Endothelial cell of umbilical vein (primary cell): ENCODE data around the gene F2RL2. TPM values are rescaled to one million over a fixed set of nuclear protein-coding genes. Genes with fewer than 3 reads are reported as not detected.
"Not testable (repeated sequence)": the region's sequence is repeated elsewhere in the genome, so short reads cannot be mapped to it uniquely, and the experiment has no call there.

ENCODE experiments used
- BruUV-seq: library from RNA; stranded (reverse); fragments of 400-500 nt; replicated peaks from 2 replicates; lab custom pipeline; 2021; lab: Mats Ljungman, UMichigan
- CTCF ChIA-PET: fragments of 300-600, 350-600 bp; sonication (Branson Sonifier 250); formaldehyde crosslinking; loops from one replicate; lab custom pipeline; 2021; ENCODE audit warnings: antibody characterized with exemption, inconsistent platforms; lab: Charles Lee
- POLR2A ChIA-PET: fragments of 300-600, 350-600 bp; sonication (Branson Sonifier 250); formaldehyde crosslinking; loops from one replicate; lab custom pipeline; 2021; ENCODE audit warnings: antibody characterized with exemption, inconsistent platforms; lab: Charles Lee
- DNase-seq: peaks from one replicate; pipeline ENCODE4 v3.0.0-alpha.2; 2011; ENCODE audit warnings: low read depth, low spot score
- FAIRE-seq: peaks from 2 replicates; lab custom pipeline; 2011; peaks lifted over from hg19 to GRCh38; lab: Jason Lieb, UNC
- H2AFZ ChIP-seq: 2 replicates; pipeline ENCODE4 v1.6.0; 2012; ENCODE audit warnings: low read depth, low read length, control low read depth, inconsistent platforms
- H3K27ac ChIP-seq: 2 replicates; pipeline ENCODE4 v1.5.1; 2011; ENCODE audit warnings: low read depth, mild to moderate bottlenecking, control low read depth, low read length, moderate library complexity; ENCODE audit not compliant: insufficient read depth
- H3K27me3 ChIP-seq, 2 experiments: 2 replicates each; pipeline versions ENCODE4 v1.6.0 to v1.6.1; 2011; ENCODE audit warnings: low read length in 2 of 2, mixed read lengths in 1 of 2; ENCODE audit not compliant: control insufficient read depth in 2 of 2, insufficient read depth in 2 of 2
- H3K36me3 ChIP-seq, 2 experiments: 2 replicates in 1 of 2; 3 replicates in 1 of 2; pipeline ENCODE4 v1.5.1; 2011; ENCODE audit warnings: low read length in 2 of 2, mild to moderate bottlenecking in 1 of 2, moderate library complexity in 1 of 2; ENCODE audit not compliant: control insufficient read depth in 2 of 2, insufficient read depth in 2 of 2; ENCODE audit errors: extremely low read depth in 1 of 2
- H3K4me1 ChIP-seq: 3 replicates; pipeline ENCODE4 v1.5.1; 2011; ENCODE audit warnings: mild to moderate bottlenecking, low read length; ENCODE audit not compliant: control insufficient read depth, insufficient read depth; ENCODE audit errors: extremely low read depth
- H3K4me2 ChIP-seq: 2 replicates; pipeline ENCODE4 v1.6.1; 2011; ENCODE audit warnings: low read length, control low read depth, mixed read lengths; ENCODE audit not compliant: insufficient read depth
- H3K4me3 ChIP-seq, 3 experiments: fragments of 200-600 bp in 1 of 3; sonication (generic), shearing (Covaris generic) in 1 of 3; replicated peaks in 1 of 3; 2 replicates each; pipeline ENCODE4 v1.5.1; 2011 to 2016; ENCODE audit warnings: control low read depth in 3 of 3, low read length in 3 of 3, mild to moderate bottlenecking in 2 of 3, inconsistent platforms in 1 of 3, low read depth in 1 of 3, moderate library complexity in 1 of 3; ENCODE audit not compliant: insufficient read depth in 1 of 3
- H3K79me2 ChIP-seq: 2 replicates; pipeline ENCODE4 v1.6.0; 2012; ENCODE audit warnings: low read length, inconsistent platforms; ENCODE audit not compliant: control insufficient read depth, insufficient read depth
- H3K9ac ChIP-seq: replicated peaks from 2 replicates; pipeline ENCODE3; 2011; ENCODE audit warnings: low read length, control low read depth; ENCODE audit not compliant: insufficient read depth; ENCODE audit errors: extremely low read depth
- H3K9me1 ChIP-seq: replicated peaks from 3 replicates; pipeline ENCODE4 v1.6.0; 2011; ENCODE audit warnings: mild to moderate bottlenecking, low read length; ENCODE audit not compliant: control insufficient read depth, insufficient read depth; ENCODE audit errors: extremely low read depth
- H3K9me3 ChIP-seq: replicated peaks from 2 replicates; pipeline ENCODE4 v1.5.1; 2012; ENCODE audit warnings: low read length, inconsistent platforms; ENCODE audit not compliant: control insufficient read depth, insufficient read depth
- H4K20me1 ChIP-seq: replicated peaks from 2 replicates; pipeline ENCODE3; 2011; ENCODE audit warnings: mild to moderate bottlenecking, low read length; ENCODE audit not compliant: control insufficient read depth, insufficient read depth; ENCODE audit errors: extremely low read depth
- FOS ChIP-seq: IDR thresholded peaks from 2 replicates; pipeline ENCODE4 v1.6.1; 2011; ENCODE audit warnings: mild to moderate bottlenecking, low read length, moderate library complexity, borderline replicate concordance; ENCODE audit not compliant: insufficient read depth
- GATA2 ChIP-seq: IDR thresholded peaks from 2 replicates; pipeline ENCODE4 v1.7.0; 2011; ENCODE audit warnings: low read depth, mild to moderate bottlenecking, moderate library complexity, mixed read lengths, low read length; ENCODE audit not compliant: insufficient read length, insufficient read depth
- JUN ChIP-seq: IDR thresholded peaks from 2 replicates; pipeline ENCODE4 v1.6.1; 2011; ENCODE audit warnings: borderline replicate concordance, low read depth; ENCODE audit not compliant: insufficient read length, insufficient read depth
- MYC ChIP-seq: IDR thresholded peaks from one replicate; pipeline ENCODE4 v1.6.1; 2011; ENCODE audit warnings: mild to moderate bottlenecking, low read depth, low read length
- POLR2A ChIP-seq: IDR thresholded peaks from 2 replicates; pipeline ENCODE4 v1.6.1; 2012; ENCODE audit warnings: low read depth, mild to moderate bottlenecking, control low read depth, low read length
- POLR2AphosphoS5 ChIP-seq: IDR thresholded peaks from 2 replicates; pipeline ENCODE4 v1.6.1; 2012; ENCODE audit warnings: low read depth, mild to moderate bottlenecking, control low read depth, low read length, moderate library complexity; ENCODE audit not compliant: insufficient read depth
- dilution Hi-C: fragments of 300-500 bp; cut with MboI; formaldehyde crosslinking; loops from one replicate; pipeline ENCODE4 v1.15.0; 2019; ENCODE audit warnings: low sequenced_read_pairs; ENCODE audit not compliant: extremely low pct_ligation_motif_present
- intact Hi-C: fragments of 100-400 bp; cut with micrococcal nuclease; formaldehyde crosslinking; loops from one replicate; pipeline ENCODE4 v1.10.0; 2022
- polyA plus RNA-seq, 4 experiments: library from polyadenylated mRNA; depleted of rRNA in 3 of 4; stranded (reverse) in 3 of 4; unstranded in 1 of 4; fragments of >200 nt; gene quantifications; 2 replicates each; pipeline versions ENCODE4 v1.2.1 to v1.2.3, GENCODE V29; 2011 to 2012; ENCODE audit warnings: missing spikeins in 1 of 4
- total RNA-seq: library from RNA; stranded (reverse); gene quantifications from 2 replicates; pipeline ENCODE4 v1.2.3, GENCODE V29; 2021
- TF ChIP-seq, protein P1 (sequence below): IDR thresholded peaks from 2 replicates; pipeline ENCODE4 v1.6.1; 2011; ENCODE audit not compliant: insufficient read depth, insufficient read length
- TF ChIP-seq, protein P2 (sequence below), 2 donors: IDR thresholded peaks; 1 replicate in 1 of 2; 2 replicates in 1 of 2; pipeline ENCODE4 v1.5.1; 2011; ENCODE audit warnings: low read length in 2 of 2, mild to moderate bottlenecking in 2 of 2, moderate library complexity in 2 of 2, control low read depth in 1 of 2, inconsistent platforms in 1 of 2, low read depth in 1 of 2; ENCODE audit not compliant: insufficient read depth in 1 of 2; ENCODE audit errors: extremely low read depth in 1 of 2

Gene F2RL2
- total and polyA plus RNA-seq, 2 donors (not counting 3 experiments of a cell fraction or from before 2014, with no cell fraction given) = 19.8 to 33.3 TPM

DNA sequence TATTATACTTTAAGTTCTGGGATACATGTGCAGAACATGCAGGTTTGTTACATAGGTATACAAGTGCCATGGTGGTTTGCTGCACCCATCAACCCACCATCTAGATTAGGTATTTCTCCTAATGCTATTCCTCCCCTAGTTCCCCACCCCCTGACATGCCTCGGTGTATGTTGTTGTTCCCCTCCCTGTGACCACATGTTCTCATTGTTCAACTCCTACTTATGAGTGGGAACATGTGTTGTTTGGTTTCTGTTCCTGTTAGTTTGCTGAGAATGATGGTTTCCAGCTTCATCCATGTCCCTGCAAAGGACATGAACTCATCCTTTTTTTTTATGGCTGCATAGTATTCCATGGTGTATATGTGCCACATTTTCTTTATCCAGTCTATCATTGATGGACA lies 19.2 kb downstream of the F2RL2 start:
- H3K27me3 ChIP-seq, FAIRE-seq, DNase-seq, BruUV-seq, H3K9me1 ChIP-seq, H3K4me3 ChIP-seq, H3K36me3 ChIP-seq, H4K20me1 ChIP-seq, POLR2A ChIA-PET, H3K4me2 ChIP-seq, H3K4me1 ChIP-seq, H3K9me3 ChIP-seq, H3K9ac ChIP-seq, H3K27ac ChIP-seq, dilution Hi-C loops, H3K79me2 ChIP-seq, H2AFZ ChIP-seq: not testable (repeated sequence)
- CTCF ChIA-PET = interaction anchor here (1.0 to 7.3 kb wide), 2 partner anchors 171 kb away, joined by 6 to 391 read pairs; no protein-coding TSS in a partner anchor
- intact Hi-C loops = loop anchor here (5.0 kb wide), 1 partner anchor 263 kb away; no protein-coding TSS in a partner anchor

DNA sequence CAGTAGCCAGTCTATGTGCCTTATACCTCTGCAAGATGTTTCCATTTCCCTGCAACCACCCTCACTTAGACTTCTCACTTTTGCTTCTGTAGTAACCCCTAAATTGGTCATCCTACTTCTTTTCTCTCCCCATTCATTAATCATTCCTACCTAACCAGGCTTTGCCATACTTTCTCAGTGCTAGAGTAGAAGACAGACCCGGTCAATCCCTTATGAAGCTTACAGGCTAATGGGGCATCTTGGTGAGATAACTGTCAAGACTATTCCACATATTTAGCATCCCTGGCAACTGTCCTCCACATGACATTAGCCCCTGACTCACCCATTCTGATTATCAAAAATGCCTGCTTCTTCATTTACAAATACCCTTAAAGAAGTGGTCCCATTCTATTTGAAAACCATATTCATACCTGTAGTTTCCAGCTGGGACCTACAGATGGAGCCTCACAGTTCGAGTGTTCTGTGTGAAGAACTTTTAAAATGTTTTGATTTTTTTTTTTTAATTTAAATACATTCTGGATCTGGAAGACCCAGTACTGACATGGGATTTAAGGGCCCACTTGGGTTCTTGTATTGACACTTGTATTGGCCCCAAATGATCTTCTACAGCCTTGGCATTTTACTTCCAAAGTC lies 21.0 kb downstream of the F2RL2 start:
- H3K9me3 ChIP-seq = no peaks in the 10 kb centered on the region

More for the DNA sequence above, 21.0 kb downstream of the F2RL2 start:
- intact Hi-C loops (loop anchor here (5.0 kb wide), 1 partner anchor 265 kb away; no protein-coding TSS in a partner anchor), dilution Hi-C loops (no loop called here)
- Histone ChIP-seq H3K4me3 (no peak overlapping the region), H3K27me3 (no peaks in the 10 kb centered on the region), H3K4me2 (no peak overlapping the region), H3K9me1 (no peaks in the 10 kb centered on the region), H3K79me2 (no peaks in the 10 kb centered on the region), H2AFZ (no peak overlapping the region), H3K4me1 (peaks cover 4% of the 10 kb centered on the region), H3K9ac (no peak overlapping the region), H3K27ac (no peak overlapping the region), H3K36me3 (no peaks in the 10 kb centered on the region), H4K20me1 (no peaks in the 10 kb centered on the region)
- CTCF ChIA-PET = interaction anchor here (0.6 to 7.3 kb wide), 56 partner anchors 9 to 891 kb away, joined by 3 to 391 read pairs (median 5); partner anchors contain the start of genes AGGF1 and F2RL1
- TF ChIP-seq POLR2A (no peak), MYC (no peak), JUN (no peak), FOS (no peak), POLR2AphosphoS5 (no peak), GATA2 (no peak)
- TF ChIP-seq, protein P1, sequence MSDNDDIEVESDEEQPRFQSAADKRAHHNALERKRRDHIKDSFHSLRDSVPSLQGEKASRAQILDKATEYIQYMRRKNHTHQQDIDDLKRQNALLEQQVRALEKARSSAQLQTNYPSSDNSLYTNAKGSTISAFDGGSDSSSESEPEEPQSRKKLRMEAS = no peak
- TF ChIP-seq, protein P2, sequence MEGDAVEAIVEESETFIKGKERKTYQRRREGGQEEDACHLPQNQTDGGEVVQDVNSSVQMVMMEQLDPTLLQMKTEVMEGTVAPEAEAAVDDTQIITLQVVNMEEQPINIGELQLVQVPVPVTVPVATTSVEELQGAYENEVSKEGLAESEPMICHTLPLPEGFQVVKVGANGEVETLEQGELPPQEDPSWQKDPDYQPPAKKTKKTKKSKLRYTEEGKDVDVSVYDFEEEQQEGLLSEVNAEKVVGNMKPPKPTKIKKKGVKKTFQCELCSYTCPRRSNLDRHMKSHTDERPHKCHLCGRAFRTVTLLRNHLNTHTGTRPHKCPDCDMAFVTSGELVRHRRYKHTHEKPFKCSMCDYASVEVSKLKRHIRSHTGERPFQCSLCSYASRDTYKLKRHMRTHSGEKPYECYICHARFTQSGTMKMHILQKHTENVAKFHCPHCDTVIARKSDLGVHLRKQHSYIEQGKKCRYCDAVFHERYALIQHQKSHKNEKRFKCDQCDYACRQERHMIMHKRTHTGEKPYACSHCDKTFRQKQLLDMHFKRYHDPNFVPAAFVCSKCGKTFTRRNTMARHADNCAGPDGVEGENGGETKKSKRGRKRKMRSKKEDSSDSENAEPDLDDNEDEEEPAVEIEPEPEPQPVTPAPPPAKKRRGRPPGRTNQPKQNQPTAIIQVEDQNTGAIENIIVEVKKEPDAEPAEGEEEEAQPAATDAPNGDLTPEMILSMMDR (IDR thresholded peaks at IDR 0.05; ENCODE audit: extremely low read depth in 1 of 2, insufficient read depth in 1 of 2, low read depth in 1 of 2, low read length in 2 of 2) = peak; percentile 21 to 24
- no TSS peak for BruUV-seq
- DNase-seq (peak; percentile 70), FAIRE-seq (peak; percentile 15)
- POLR2A ChIA-PET = no interaction called here
